NCI-H2196 treated with DMSO at 0.1 percent for 48 hours (cell line): ENCODE data around the gene ZNF740.
"Not testable (repeated sequence)": the region's sequence is repeated elsewhere in the genome, so short reads cannot be mapped to it uniquely, and the experiment has no call there.

Experiments used
- DNase-seq: peaks from one replicate; lab custom pipeline; 2025; ENCODE audit not compliant: unreplicated experiment; lab: John Stamatoyannopoulos, UW

Gene ZNF740

DNA sequence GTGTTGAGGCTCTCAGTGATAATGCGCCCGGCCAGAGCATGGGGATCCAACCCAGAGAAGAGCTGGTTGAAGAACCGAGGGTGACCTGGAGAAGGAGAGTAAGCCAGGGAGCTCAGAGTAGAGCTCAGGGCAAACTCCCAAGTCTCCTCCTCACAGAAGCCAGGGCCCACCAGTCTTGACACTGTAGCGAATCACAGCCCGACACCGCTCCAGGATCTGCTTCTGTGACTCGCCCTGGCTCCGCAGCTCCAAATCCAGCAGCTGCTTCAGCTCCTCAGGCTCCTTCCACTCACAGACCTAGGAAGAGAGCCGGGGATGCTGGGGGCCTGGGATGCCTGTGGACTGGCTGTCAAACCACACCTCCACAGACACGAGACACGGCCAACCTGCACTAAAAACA lies 8.2 kb upstream of the ZNF740 start:
- no peak for DNase-seq

DNA sequence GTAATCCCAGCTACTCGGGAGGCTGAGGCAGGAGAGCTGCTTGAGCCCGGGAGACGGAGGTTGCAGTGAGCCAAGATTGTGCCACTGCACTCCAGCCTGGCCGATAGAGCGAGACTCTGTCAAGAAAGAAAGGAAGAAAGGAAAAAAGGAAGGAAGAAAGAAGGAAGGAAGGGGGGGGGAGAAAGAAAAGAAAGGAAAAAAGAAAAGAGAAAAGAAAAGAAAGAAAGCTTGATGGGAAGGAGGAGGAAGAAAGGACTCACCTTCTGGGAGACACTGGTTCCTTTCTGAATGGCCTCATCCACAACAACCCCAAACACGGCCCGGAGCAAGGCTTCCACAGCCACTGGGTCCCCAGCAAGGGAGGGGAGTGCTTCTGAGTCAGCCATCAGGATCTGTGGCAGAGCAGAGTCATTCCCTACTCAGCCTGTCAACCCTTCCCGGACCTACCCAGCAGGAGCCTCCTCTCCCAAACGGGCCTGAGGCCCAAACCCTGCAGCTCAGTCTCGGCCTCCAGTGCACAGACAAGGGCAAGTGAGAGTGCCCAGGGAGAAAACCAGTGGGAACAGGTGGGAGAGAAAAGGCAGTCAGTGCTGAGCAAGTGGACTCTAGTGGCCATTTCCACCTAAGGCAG lies 7.3 kb upstream of the ZNF740 start:
- no peak for DNase-seq

DNA sequence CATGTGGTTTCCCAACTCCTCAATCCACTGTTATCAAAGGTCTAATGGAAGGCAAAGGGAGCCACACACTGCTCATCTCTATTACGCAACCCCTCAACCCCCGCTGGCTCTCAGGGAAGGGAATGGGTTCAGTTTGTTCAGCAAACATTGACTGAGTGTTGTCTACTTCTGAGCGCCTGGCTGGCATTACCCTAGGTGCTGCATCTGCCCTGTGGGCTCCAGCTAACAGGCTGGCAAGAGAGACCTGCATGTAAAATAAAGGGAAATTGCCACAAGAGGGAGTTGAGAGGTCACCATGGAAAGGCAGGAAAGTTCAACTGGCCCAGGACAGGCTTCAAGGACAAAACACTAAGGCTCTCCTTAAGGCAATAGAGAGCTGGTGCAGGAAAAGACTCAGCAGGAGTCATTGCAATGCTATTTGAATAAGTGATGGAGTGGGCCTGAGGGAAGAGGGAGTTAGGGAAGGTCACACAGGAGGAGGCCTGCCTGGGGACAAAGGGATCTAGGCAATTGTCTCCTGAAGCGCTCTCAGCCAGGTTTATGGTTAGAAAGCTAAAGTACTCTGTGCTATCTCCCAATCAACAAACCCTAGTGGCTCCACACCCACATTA lies 5.5 kb upstream of the ZNF740 start:
- peak; percentile 76 for DNase-seq

DNA sequence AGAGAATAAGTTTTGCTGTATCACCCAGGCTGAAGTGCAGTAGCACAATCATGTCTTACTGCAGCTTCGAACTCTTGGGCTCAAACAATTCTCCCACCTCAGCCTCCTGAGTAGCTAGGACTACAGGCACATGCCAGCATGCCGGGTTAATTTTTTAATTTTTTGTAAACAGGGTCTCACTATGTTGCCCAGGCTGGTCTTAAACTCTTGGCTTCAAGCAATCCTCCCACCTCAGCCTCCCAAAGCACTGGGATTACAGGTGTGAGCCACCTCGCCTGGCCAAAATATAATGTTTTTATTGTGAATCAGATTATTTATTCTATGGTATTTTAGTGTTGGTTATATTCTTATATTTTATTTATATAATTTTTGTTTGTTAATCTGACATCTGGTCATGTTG lies 3.8 kb upstream of the ZNF740 start:
- no peak for DNase-seq

DNA sequence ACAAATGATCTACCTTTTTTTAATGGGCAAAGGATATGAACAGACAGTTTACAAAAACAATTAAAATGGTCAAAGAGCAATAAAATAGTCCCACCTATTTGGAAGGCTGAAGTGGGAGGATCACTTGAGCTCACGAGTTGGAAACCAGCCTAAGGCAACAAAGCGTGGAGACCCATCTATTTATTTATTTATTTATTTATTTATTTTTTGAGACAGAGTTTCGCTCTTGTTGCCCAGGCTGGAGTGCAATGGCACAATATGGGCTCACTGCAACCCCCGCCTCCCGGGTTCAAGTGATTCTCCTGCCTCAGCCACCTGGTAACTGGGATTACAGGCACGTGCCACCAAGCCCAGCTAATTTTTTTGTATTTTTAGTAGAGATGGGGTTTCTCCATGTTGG lies 3.1 kb upstream of the ZNF740 start:
- not testable (repeated sequence) for DNase-seq

GRCh38 chr12:53178803-53179202 lies 1.7 kb upstream of the ZNF740 start:
- DNase-seq = not testable (repeated sequence)

DNA sequence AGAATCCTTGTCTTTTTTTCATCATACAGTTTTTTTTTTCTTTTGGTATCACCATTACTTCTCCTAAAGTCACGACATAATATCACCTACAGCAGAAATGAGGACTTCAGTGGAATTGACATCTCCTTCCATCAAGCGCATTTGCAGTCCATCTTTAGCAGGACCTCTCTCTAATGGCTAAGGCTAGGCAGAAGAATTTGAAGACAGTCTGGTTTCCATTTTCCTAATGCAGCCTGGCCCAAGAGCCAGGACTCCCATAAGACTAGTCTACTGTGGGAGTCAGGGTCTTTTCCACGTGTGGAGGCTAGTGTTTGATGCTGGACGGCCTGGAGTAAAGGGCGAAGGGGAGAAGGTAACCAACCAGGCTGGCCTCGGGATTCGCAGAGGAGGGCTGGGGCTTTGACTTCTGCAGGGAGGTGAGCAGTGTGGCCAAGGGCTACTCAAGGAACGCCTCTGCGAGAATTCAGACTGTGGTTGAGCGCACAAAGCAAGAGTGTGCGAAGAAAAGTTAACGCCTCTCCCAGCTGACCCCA lies 769 bp upstream of the ZNF740 start:
- DNase-seq = no peak

GRCh38 chr12:53180931-53181645 lies 566 bp downstream of the ZNF740 start:
- peak; percentile 76 for DNase-seq

- DNase-seq = no peak
These were observed 1.4 kb downstream of the ZNF740 start for GRCh38 chr12:53181935-53182334.

DNA sequence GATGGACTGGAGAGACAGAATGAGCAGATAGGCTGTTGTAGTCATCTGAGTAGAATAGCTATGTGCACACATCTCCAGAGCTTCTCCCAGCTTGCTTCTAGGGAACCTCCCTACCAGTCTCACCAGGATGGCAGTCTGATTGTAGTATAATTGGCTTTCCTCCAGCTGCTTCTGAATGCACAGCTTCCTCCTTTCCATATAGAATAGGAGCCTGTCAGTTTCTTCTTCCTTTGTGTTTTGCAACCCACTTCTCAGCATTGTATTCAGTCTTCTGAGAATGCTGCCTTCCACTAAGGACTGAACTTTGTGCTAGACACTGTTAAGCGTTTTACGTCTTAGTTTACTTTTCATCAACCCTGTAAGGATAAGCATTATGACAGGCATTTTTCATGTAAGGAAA lies 2.4 kb downstream of the ZNF740 start:
- no peak for DNase-seq

GRCh38 chr12:53184828-53185227 lies 4.3 kb downstream of the ZNF740 start:
- DNase-seq = no peak

DNA sequence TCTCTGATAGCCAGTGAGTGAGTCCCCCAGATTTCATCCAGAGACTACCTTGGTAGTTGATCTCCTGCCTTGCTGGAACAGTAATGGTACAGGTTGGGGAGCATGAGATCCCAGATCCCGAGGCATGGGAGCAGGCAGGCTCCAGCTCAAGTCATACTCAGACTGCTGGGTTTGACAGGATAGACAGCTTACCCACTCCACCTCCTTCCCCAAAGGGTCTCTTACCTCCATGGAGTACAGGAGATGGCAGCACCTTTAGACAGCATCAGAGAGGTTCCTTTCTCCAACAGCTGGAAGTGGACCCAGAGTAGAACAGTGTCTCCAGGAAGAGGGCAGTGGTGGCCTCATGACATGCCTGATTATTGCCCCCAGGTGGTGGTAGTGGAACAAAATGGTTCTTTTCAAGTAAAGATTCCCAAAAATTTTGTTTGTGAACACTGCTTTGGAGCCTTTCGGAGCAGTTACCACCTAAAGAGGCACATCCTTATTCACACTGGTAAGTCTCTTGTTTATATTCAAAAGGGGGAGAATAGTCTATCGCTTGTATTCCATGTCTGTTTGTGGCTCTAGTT lies 5.1 kb downstream of the ZNF740 start:
- DNase-seq = no peak

- DNase-seq = no peak
These were observed 6.2 kb downstream of the ZNF740 start for GRCh38 chr12:53186745-53187144.

DNA sequence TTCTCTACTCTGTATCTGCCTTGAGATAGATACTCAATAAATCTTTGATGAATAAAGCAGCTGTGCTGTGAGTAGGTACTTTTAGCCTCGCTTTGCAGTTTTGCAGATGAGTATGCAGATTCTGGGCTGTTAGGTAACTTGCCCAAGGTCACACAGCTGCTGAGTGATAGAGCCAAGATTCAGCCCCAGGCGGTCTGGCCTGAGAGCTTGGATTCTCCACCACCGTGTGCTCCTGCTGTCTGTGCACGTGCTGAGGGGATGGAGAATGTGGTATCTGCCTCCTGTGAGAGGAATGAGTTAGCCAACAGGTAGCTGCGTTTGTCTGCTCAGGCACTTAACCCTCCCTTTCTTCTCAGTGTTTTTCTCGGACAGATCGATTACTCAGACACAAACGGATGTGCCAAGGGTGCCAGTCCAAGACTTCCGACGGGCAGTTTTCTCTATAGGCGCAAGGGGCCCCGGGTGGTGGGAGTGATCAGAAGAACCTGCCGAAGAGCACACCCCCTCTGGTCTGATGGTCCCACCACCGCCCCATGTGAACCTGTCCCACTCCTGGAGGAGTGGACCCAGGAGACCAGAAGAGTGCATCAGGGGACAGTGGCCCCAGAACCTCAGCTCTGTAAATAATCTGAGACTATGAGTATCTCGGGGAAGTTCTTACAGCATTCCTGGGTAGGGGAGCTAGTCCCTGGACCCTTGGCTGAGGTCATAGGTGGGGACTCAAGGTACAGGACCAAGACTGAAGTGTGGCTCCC lies 6.8 kb downstream of the ZNF740 start:
- no peak for DNase-seq

- no peak for DNase-seq
These were observed 9.7 kb downstream of the ZNF740 start for GRCh38 chr12:53190108-53190729.

DNA sequence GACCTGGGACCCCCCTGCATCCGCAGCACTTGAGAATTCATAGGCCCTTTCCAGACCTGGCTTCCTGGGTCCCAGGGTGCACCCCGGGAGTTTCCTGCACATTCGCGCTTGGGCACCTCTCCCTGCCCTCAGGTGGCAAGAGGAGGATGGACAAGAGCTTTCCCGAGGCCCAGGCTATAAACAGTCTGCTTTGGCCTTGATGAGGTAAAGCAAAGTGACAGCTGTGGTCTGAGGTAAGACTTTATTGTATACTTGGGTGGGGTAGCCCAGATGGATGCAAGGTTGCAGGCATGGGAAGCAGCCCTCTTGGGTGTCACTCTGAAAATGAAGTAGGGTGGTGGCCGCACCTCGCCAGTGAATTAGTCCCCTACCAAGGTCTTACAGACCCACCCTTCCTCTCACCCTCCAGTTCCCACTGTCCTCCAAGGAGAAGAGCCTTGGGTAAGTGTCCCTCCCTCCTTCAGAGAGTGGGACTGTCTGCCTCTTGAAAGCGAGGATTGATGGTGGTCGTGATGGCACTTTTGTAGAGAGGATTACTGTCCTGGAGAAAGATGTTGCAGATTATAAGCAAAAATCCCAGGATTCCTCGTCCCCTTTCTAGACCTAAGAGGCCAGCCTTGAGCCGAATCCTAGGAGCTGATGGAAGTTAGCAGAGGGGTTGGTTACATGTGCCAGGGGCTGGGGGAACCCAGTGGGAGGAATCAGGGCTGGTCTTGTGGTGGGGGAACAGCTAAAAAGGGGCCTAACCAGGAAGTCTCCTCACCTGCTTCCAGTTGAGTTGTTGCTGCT lies 10.8 kb downstream of the ZNF740 start:
- no peak for DNase-seq

- no peak for DNase-seq
These were observed 11.5 kb downstream of the ZNF740 start for GRCh38 chr12:53191885-53192530.

DNA sequence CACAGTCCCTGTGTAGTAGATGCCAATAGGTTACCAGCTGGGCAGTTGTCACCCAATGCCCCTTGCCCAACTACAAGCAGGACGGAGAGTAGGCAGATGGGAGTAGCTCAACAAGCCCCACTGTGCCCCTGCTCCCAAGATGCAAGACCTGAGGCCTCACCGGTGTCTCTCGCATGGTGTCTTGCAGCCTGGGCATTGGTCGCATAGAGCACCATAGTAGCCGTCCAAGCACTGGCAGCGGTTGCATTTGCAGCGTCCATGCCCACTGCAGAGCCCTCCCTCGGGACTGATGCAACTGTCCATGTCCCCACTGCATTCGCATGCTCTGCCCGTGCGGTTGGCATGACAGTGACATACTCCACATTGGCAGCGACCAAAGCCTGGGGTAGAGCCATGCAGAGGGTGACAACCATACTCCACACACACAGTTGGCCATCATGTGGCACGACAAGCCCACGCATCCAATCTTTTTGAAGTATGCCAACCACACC lies 12.1 kb downstream of the ZNF740 start:
- no peak for DNase-seq

GRCh38 chr12:53193040-53193439 lies 12.5 kb downstream of the ZNF740 start:
- no peak for DNase-seq
